SHP77 treated with DMSO at 0.1 percent for 48 hours (cell line): ENCODE results near the gene IFNAR2.

Experiments used
- DNase-seq: peaks from one replicate; lab custom pipeline; 2025; lab: John Stamatoyannopoulos, UW

IFNAR2 gene

GRCh38 chr21:33229784-33230544 is at the start of gene IFNAR2:
TSS of gene IFNAR2 (plus strand) at chr21:33229938. CDS start at chr21:33241923, 11,985 bp downstream.
- peak; percentile 17 for DNase-seq

- DNase-seq, result no peak
Measured at GRCh38 chr21:33185852-33186251, 43.9 kb upstream of the IFNAR2 start.

- DNase-seq, result no peak
Measured at GRCh38 chr21:33187276-33187675, 42.5 kb upstream of the IFNAR2 start.

GRCh38 chr21:33189237-33189636 is 40.5 kb upstream of the IFNAR2 start:
- DNase-seq, result no peak

- DNase-seq, result no peak
Measured at GRCh38 chr21:33189824-33190223, 39.9 kb upstream of the IFNAR2 start.

- peak; percentile 18 for DNase-seq
Measured at GRCh38 chr21:33196941-33197374, 32.8 kb upstream of the IFNAR2 start.

GRCh38 chr21:33197496-33197895 is 32.2 kb upstream of the IFNAR2 start:
- no peak for DNase-seq

GRCh38 chr21:33198346-33199099 is 31.2 kb upstream of the IFNAR2 start:
- DNase-seq, result no peak

GRCh38 chr21:33199100-33199464 is 30.7 kb upstream of the IFNAR2 start:
- DNase-seq, result no peak

- DNase-seq, result peak; percentile 68
Measured at GRCh38 chr21:33199516-33200217, 30.1 kb upstream of the IFNAR2 start.

GRCh38 chr21:33201956-33202355 is 27.8 kb upstream of the IFNAR2 start:
- no peak for DNase-seq

- DNase-seq, result no peak
Measured at GRCh38 chr21:33202464-33203363, 27.0 kb upstream of the IFNAR2 start.

- no peak for DNase-seq
Measured at GRCh38 chr21:33203371-33203724, 26.4 kb upstream of the IFNAR2 start.

- no peak for DNase-seq
Measured at GRCh38 chr21:33205476-33205875, 24.3 kb upstream of the IFNAR2 start.

- no peak for DNase-seq
Measured at GRCh38 chr21:33206771-33207281, 22.9 kb upstream of the IFNAR2 start.

GRCh38 chr21:33207449-33208149 is 22.1 kb upstream of the IFNAR2 start:
- no peak for DNase-seq

GRCh38 chr21:33208534-33208933 is 21.2 kb upstream of the IFNAR2 start:
- DNase-seq, result no peak

GRCh38 chr21:33211305-33211704 is 18.4 kb upstream of the IFNAR2 start:
- no peak for DNase-seq

GRCh38 chr21:33211732-33212131 is 18.0 kb upstream of the IFNAR2 start:
- no peak for DNase-seq

GRCh38 chr21:33212159-33212851 is 17.4 kb upstream of the IFNAR2 start:
- no peak for DNase-seq
